GM08714 (cell line): ENCODE data around the gene E2F2.

Experiments used
- H3K4me3 ChIP-seq: fragments of 200-500 bp; sonication (Bioruptor generic); 2 replicates; pipeline ENCODE4 v1.5.1; 2014; ENCODE audit warnings: mild to moderate bottlenecking, low read length, inconsistent platforms
- ZNF274 ChIP-seq: IDR thresholded peaks from 2 replicates; pipeline ENCODE4 v1.6.1; 2012; ENCODE audit warnings: mild to moderate bottlenecking, low read depth, low read length

Gene E2F2

DNA sequence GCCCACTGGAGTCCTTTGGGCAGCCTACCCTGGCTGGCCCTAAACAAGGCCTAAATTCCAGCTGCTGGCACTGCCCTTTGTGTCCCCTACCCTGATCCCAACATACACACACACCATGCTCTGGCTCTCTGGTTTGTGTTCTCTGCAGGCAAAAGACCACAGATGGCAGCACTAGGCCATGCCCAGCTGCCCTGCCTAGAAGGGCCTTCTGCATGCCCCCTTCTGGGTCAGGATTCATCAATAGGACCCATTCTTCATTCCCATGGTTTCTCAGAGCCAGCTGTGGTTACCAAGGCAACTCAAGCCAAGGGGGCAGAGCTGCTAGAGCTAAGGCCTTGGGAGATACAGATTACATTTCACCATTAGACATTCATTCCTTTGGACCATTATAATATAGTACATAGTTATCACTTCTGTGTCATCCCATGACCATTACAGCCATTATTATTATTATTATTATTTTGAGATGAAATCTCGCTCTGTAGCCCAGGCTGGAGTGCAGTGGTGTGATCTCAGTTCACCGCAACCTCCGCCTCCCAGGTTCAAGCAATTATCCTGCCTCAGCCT, 64.5 kb downstream of the E2F2 start:
- no peak overlapping the region for H3K4me3 ChIP-seq
- TF ChIP-seq ZNF274 = no peak

DNA sequence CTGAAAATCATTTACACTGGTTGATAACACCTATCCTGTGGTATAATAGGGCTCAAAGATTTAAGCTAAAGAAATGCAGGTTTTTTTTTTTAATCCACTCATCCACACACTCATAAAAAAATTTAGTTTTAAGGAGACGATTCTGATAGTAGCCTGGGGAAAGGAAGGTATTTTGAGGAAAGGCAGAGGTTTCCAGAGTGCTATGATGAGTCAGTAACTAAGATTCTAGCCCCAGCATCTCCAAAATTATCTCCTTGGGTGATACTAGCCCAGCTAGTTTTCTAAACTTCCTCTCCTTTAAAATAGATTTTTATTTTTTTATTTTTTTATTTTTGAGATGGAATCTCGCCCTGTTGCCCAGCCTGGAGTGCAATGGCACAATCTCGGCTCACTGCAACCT, 67.7 kb downstream of the E2F2 start:
- H3K4me3 ChIP-seq = no peak overlapping the region
- no peak for TF ChIP-seq ZNF274

DNA sequence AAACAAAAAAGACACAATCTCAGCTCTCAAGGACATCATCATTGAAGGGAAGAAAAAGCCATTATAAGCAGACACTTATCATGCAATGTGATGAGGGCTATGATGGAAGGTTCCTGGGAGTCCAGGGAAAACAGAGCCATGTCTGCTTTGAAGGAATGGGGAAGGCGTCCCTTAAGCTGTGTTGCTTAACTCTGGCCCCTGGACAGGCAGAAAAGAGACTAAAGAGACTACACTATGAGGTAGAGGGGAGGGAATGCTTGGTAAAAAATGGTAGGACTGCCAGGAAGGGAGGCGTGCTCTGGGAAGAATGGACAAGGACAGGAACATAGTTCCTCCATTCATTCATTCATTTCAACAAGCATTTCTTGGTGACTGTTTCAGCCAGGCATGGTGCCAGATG, 68.3 kb downstream of the E2F2 start:
- no peak overlapping the region for H3K4me3 ChIP-seq
- TF ChIP-seq ZNF274 = no peak

DNA sequence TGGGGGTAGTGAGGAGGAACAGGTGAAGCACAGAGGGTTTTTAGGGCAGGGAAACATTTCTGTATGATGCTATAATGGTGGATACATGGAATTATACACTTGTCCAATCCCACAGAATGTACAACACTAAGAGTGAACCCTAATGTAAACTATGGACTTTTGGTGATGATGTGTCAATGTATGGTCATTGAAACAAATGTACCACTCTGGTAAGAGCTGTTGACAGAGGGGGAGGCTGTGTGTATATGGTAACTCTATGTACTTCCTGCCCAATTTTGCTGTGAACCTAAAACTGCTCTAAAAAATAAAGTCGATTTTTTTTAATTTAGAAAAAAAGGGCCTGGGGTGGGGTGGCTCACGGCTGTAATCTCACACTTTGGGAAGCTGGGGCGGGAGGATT, 70.0 kb downstream of the E2F2 start:
- TF ChIP-seq ZNF274 = no peak
- H3K4me3 ChIP-seq = no peak overlapping the region

DNA sequence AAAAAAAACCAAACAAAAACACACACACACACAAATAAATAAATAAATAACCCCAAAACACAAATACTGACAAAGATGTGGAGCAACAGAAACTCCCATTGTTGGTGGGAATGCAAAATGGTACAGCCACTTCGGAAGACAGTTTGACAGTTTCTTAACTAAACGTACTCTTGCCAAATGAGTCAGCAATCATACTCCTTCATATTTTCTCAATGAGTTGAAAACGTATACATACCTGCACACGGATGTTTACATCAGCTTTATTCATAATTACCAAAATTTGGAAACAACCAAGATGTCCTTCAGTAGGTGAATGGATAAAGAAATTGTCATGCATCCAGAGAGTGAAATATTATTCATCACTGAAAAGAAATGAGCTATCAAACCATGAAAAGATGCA, 70.5 kb downstream of the E2F2 start:
- no peak for TF ChIP-seq ZNF274
- no peak overlapping the region for H3K4me3 ChIP-seq

DNA sequence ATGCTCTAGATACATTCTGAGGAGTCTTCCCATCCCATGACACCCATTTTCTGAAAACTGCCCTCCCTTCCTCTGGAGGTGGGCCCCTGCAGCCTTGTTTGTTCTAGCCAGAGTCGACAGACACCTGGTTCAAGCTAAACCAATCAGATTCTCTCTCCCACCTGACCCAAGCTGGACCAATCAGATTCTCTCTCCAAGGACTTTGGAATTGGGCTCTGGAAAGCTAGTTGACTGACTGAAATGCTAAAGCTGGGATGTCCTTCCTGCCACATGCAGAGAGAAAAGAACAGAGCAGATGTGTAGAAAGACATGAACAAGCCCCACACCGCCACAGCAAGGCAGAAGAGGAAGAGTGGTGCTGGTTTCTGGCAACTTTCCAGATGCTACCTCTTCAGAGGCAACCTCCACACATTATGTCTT, 71.7 kb downstream of the E2F2 start:
- no peak for TF ChIP-seq ZNF274
- no peak overlapping the region for H3K4me3 ChIP-seq
